ENCODE measurements around the gene RGCC. TPM values are rescaled to one million over a fixed set of nuclear protein-coding genes. Genes with fewer than 3 reads are reported as not detected.

The RGCC gene
- total and polyA plus RNA-seq, 9 of the 15 experiments (the other 6 are each of a cell fraction or from before 2014, with no cell fraction given), result 0.51 to 10.4 (median 5.8) TPM

DNA sequence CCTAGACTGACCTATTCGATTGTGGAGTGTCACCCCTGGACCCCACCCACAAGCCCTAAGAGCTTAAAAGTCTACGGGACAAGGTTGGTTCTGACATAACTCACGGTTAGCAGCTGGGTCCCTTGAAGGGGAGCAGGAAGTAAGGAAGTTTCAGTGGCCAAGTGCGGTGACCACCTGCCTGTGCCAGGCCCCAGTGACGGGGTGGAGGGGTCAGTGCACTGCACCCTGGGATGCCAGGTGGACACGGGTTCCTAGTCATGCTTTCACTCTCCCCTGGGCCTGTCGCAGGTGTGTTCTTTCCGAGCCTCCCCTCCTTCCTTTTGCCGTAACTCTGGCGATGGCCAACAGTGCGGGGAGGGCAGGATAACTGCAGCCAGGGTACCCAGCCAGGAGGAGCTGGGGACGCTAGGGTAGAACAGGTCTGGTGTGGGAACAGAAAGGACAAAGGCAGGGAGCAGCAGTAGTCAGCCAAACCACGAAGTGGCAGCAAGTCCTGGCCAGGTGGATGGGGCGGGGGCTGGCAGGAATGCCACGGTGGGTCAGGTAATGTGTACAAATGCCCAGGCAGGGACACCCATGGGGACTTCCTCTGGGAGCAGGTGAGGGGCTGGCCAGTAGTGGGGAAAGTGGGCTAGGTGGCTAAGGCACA lies 58.3 kb downstream of the RGCC start:
- no TSS peak for BruUV-seq (replicated peaks)
- TF ChIP-seq KDM1A (IDR thresholded peaks at IDR 0.05), result no peak
- TF ChIP-seq, protein P1, sequence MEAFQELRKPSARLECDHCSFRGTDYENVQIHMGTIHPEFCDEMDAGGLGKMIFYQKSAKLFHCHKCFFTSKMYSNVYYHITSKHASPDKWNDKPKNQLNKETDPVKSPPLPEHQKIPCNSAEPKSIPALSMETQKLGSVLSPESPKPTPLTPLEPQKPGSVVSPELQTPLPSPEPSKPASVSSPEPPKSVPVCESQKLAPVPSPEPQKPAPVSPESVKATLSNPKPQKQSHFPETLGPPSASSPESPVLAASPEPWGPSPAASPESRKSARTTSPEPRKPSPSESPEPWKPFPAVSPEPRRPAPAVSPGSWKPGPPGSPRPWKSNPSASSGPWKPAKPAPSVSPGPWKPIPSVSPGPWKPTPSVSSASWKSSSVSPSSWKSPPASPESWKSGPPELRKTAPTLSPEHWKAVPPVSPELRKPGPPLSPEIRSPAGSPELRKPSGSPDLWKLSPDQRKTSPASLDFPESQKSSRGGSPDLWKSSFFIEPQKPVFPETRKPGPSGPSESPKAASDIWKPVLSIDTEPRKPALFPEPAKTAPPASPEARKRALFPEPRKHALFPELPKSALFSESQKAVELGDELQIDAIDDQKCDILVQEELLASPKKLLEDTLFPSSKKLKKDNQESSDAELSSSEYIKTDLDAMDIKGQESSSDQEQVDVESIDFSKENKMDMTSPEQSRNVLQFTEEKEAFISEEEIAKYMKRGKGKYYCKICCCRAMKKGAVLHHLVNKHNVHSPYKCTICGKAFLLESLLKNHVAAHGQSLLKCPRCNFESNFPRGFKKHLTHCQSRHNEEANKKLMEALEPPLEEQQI (IDR thresholded peaks at IDR 0.05), result no peak
- TF ChIP-seq EP400 (IDR thresholded peaks at IDR 0.05), result no peak
- TF ChIP-seq ZNF780A (CRISPR knock-in tag; IDR thresholded peaks at IDR 0.05), result no peak
- TF ChIP-seq HSF4 (CRISPR knock-in tag; IDR thresholded peaks at IDR 0.05; ENCODE audit: borderline replicate concordance), result no peak
- no peak for TF ChIP-seq HNRNPUL1 (IDR thresholded peaks at IDR 0.05; ENCODE audit: low read length)
- no peak for TF ChIP-seq TAF15 (IDR thresholded peaks at IDR 0.05; ENCODE audit: low read depth, low read length)
- TF ChIP-seq ZNF76 (CRISPR knock-in tag; IDR thresholded peaks at IDR 0.05; ENCODE audit: borderline replicate concordance), result no peak
- TF ChIP-seq MAFG (tag; conservative IDR thresholded peaks at IDR 0.05), result no peak
- no peak for TF ChIP-seq ZNF24 (IDR thresholded peaks at IDR 0.05)
- no peak for TF ChIP-seq CTBP1 (IDR thresholded peaks at IDR 0.05; ENCODE audit: borderline replicate concordance)
- TF ChIP-seq RFX7 (CRISPR knock-in tag; IDR thresholded peaks at IDR 0.05), result no peak
- TF ChIP-seq NUFIP1 (IDR thresholded peaks at IDR 0.05; ENCODE audit: partially characterized antibody), result no peak
- no peak for TF ChIP-seq MYBL2 (IDR thresholded peaks at IDR 0.05; ENCODE audit: low read depth)
- TF ChIP-seq MYBL2 (CRISPR knock-in tag; IDR thresholded peaks at IDR 0.05; ENCODE audit: borderline replicate concordance), result no peak
- no peak for TF ChIP-seq SETDB1 (IDR thresholded peaks at IDR 0.05; ENCODE audit: low read length)
- no peak for TF ChIP-seq ZNF75A (CRISPR knock-in tag; IDR thresholded peaks at IDR 0.05)
- no peak for TF ChIP-seq GABPA (tag; conservative IDR thresholded peaks at IDR 0.05; ENCODE audit: low read depth)

More for the DNA sequence above, 58.3 kb downstream of the RGCC start:
- Histone ChIP-seq H3K4me3 (no peak overlapping the region), H3K27ac (ENCODE audit: extremely low read depth, low read depth, low read length) (no peak overlapping the region), H3K79me2 (ENCODE audit: control insufficient read depth, insufficient read depth, low read length) (no peaks in the 10 kb centered on the region), H3K9me1 (ENCODE audit: control insufficient read depth, insufficient read depth, low read length) (peaks cover 3% of the 10 kb centered on the region), H3K36me3 (ENCODE audit: control insufficient read depth, insufficient read depth, low read length) (no peaks in the 10 kb centered on the region), H3K9me3 (replicated peaks; ENCODE audit: control insufficient read depth, insufficient read depth, low read depth, low read length) (no peaks in the 10 kb centered on the region), H2AFZ (ENCODE audit: low read depth, low read length) (no peak overlapping the region), H3K9ac (ENCODE audit: insufficient read depth in 1 of 2, low read depth in 2 of 2, low read length in 2 of 2) (no peak overlapping the region), H3K27me3 (ENCODE audit: control insufficient read depth in 2 of 2, insufficient read depth in 2 of 2, low read length in 2 of 2) (no peaks in the 10 kb centered on the region), H4K20me1 (replicated peaks; ENCODE audit: control insufficient read depth, insufficient read depth, low read length) (no peaks in the 10 kb centered on the region), H3K4me2 (ENCODE audit: insufficient read depth, low read length) (no peak overlapping the region), H3K4me1 (replicated peaks in 1 of 2; ENCODE audit: control insufficient read depth in 2 of 2, insufficient read depth in 2 of 2, low read length in 2 of 2) (peaks cover 0 to 6% of the 10 kb centered on the region in 2 experiments; a peak in 2 of 5 replicates)
- intact Hi-C loops (cut with micrococcal nuclease) (no loop called here), in situ Hi-C loops (cut with MboI) (no loop called here)
- no peak for FAIRE-seq
- DNase-seq (ENCODE audit: extremely low read depth in 1 of 4, low spot score in 3 of 4), result no peak
- 22% methylated on average over 8 of the region's 15 CpGs for WGBS (ENCODE audit: insufficient coverage, low coverage, missing lambda C conversion rate)
- CTCF ChIA-PET (ENCODE audit: low intra/inter-chr PET ratio), result no interaction called here
- ATAC-seq, result no peak
- POLR2A ChIA-PET, result no interaction called here

Measured in K562 (cell line).